Endothelial cell of umbilical vein (primary cell): ENCODE results near the gene ZRANB1. TPM values are rescaled to one million over a fixed set of nuclear protein-coding genes. Genes with fewer than 3 reads are reported as not detected.
"Not testable (repeated sequence)": the region's sequence is repeated elsewhere in the genome, so short reads cannot be mapped to it uniquely, and the experiment has no call there.

Experiments
- BruUV-seq: library from RNA; stranded (reverse); fragments of 400-500 nt; replicated peaks from 2 replicates; lab custom pipeline; 2021; lab: Mats Ljungman, UMichigan
- CTCF ChIA-PET: fragments of 300-600, 350-600 bp; sonication (Branson Sonifier 250); formaldehyde crosslinking; loops from one replicate; lab custom pipeline; 2021; ENCODE audit warnings: antibody characterized with exemption, inconsistent platforms; lab: Charles Lee
- POLR2A ChIA-PET: fragments of 300-600, 350-600 bp; sonication (Branson Sonifier 250); formaldehyde crosslinking; loops from one replicate; lab custom pipeline; 2021; ENCODE audit warnings: antibody characterized with exemption, inconsistent platforms; lab: Charles Lee
- DNase-seq: peaks from one replicate; pipeline ENCODE4 v3.0.0-alpha.2; 2011; ENCODE audit warnings: low read depth, low spot score
- FAIRE-seq: peaks from 2 replicates; lab custom pipeline; 2011; peaks lifted over from hg19 to GRCh38; lab: Jason Lieb, UNC
- H2AFZ ChIP-seq: 2 replicates; pipeline ENCODE4 v1.6.0; 2012; ENCODE audit warnings: low read depth, low read length, control low read depth, inconsistent platforms
- H3K27ac ChIP-seq: 2 replicates; pipeline ENCODE4 v1.5.1; 2011; ENCODE audit warnings: low read depth, mild to moderate bottlenecking, control low read depth, low read length, moderate library complexity; ENCODE audit not compliant: insufficient read depth
- H3K27me3 ChIP-seq, 2 experiments: 2 replicates each; pipeline versions ENCODE4 v1.6.0 to v1.6.1; 2011; ENCODE audit warnings: low read length in 2 of 2, mixed read lengths in 1 of 2; ENCODE audit not compliant: control insufficient read depth in 2 of 2, insufficient read depth in 2 of 2
- H3K36me3 ChIP-seq, 2 experiments: 2 replicates in 1 of 2; 3 replicates in 1 of 2; pipeline ENCODE4 v1.5.1; 2011; ENCODE audit warnings: low read length in 2 of 2, mild to moderate bottlenecking in 1 of 2, moderate library complexity in 1 of 2; ENCODE audit not compliant: control insufficient read depth in 2 of 2, insufficient read depth in 2 of 2; ENCODE audit errors: extremely low read depth in 1 of 2
- H3K4me1 ChIP-seq: 3 replicates; pipeline ENCODE4 v1.5.1; 2011; ENCODE audit warnings: mild to moderate bottlenecking, low read length; ENCODE audit not compliant: control insufficient read depth, insufficient read depth; ENCODE audit errors: extremely low read depth
- H3K4me2 ChIP-seq: 2 replicates; pipeline ENCODE4 v1.6.1; 2011; ENCODE audit warnings: low read length, control low read depth, mixed read lengths; ENCODE audit not compliant: insufficient read depth
- H3K4me3 ChIP-seq, 3 experiments: fragments of 200-600 bp in 1 of 3; sonication (generic), shearing (Covaris generic) in 1 of 3; replicated peaks in 1 of 3; 2 replicates each; pipeline ENCODE4 v1.5.1; 2011 to 2016; ENCODE audit warnings: control low read depth in 3 of 3, low read length in 3 of 3, mild to moderate bottlenecking in 2 of 3, inconsistent platforms in 1 of 3, low read depth in 1 of 3, moderate library complexity in 1 of 3; ENCODE audit not compliant: insufficient read depth in 1 of 3
- H3K79me2 ChIP-seq: 2 replicates; pipeline ENCODE4 v1.6.0; 2012; ENCODE audit warnings: low read length, inconsistent platforms; ENCODE audit not compliant: control insufficient read depth, insufficient read depth
- H3K9ac ChIP-seq: replicated peaks from 2 replicates; pipeline ENCODE3; 2011; ENCODE audit warnings: low read length, control low read depth; ENCODE audit not compliant: insufficient read depth; ENCODE audit errors: extremely low read depth
- H3K9me1 ChIP-seq: replicated peaks from 3 replicates; pipeline ENCODE4 v1.6.0; 2011; ENCODE audit warnings: mild to moderate bottlenecking, low read length; ENCODE audit not compliant: control insufficient read depth, insufficient read depth; ENCODE audit errors: extremely low read depth
- H3K9me3 ChIP-seq: replicated peaks from 2 replicates; pipeline ENCODE4 v1.5.1; 2012; ENCODE audit warnings: low read length, inconsistent platforms; ENCODE audit not compliant: control insufficient read depth, insufficient read depth
- H4K20me1 ChIP-seq: replicated peaks from 2 replicates; pipeline ENCODE3; 2011; ENCODE audit warnings: mild to moderate bottlenecking, low read length; ENCODE audit not compliant: control insufficient read depth, insufficient read depth; ENCODE audit errors: extremely low read depth
- CTCF ChIP-seq, 2 donors: IDR thresholded peaks; 1 replicate in 1 of 2; 2 replicates in 1 of 2; pipeline ENCODE4 v1.5.1; 2011; ENCODE audit warnings: low read length in 2 of 2, mild to moderate bottlenecking in 2 of 2, moderate library complexity in 2 of 2, control low read depth in 1 of 2, inconsistent platforms in 1 of 2, low read depth in 1 of 2; ENCODE audit not compliant: insufficient read depth in 1 of 2; ENCODE audit errors: extremely low read depth in 1 of 2
- EZH2 ChIP-seq: IDR thresholded peaks from 2 replicates; pipeline ENCODE4 v1.6.1; 2012; ENCODE audit warnings: borderline replicate concordance, low read depth, mild to moderate bottlenecking, moderate library complexity, low read length, inconsistent platforms; ENCODE audit not compliant: severe bottlenecking
- FOS ChIP-seq: IDR thresholded peaks from 2 replicates; pipeline ENCODE4 v1.6.1; 2011; ENCODE audit warnings: mild to moderate bottlenecking, low read length, moderate library complexity, borderline replicate concordance; ENCODE audit not compliant: insufficient read depth
- GATA2 ChIP-seq: IDR thresholded peaks from 2 replicates; pipeline ENCODE4 v1.7.0; 2011; ENCODE audit warnings: low read depth, mild to moderate bottlenecking, moderate library complexity, mixed read lengths, low read length; ENCODE audit not compliant: insufficient read length, insufficient read depth
- JUN ChIP-seq: IDR thresholded peaks from 2 replicates; pipeline ENCODE4 v1.6.1; 2011; ENCODE audit warnings: borderline replicate concordance, low read depth; ENCODE audit not compliant: insufficient read length, insufficient read depth
- MYC ChIP-seq: IDR thresholded peaks from one replicate; pipeline ENCODE4 v1.6.1; 2011; ENCODE audit warnings: mild to moderate bottlenecking, low read depth, low read length
- POLR2A ChIP-seq: IDR thresholded peaks from 2 replicates; pipeline ENCODE4 v1.6.1; 2012; ENCODE audit warnings: low read depth, mild to moderate bottlenecking, control low read depth, low read length
- POLR2AphosphoS5 ChIP-seq: IDR thresholded peaks from 2 replicates; pipeline ENCODE4 v1.6.1; 2012; ENCODE audit warnings: low read depth, mild to moderate bottlenecking, control low read depth, low read length, moderate library complexity; ENCODE audit not compliant: insufficient read depth
- dilution Hi-C: fragments of 300-500 bp; cut with MboI; formaldehyde crosslinking; loops from one replicate; pipeline ENCODE4 v1.15.0; 2019; ENCODE audit warnings: low sequenced_read_pairs; ENCODE audit not compliant: extremely low pct_ligation_motif_present
- intact Hi-C: fragments of 100-400 bp; cut with micrococcal nuclease; formaldehyde crosslinking; loops from one replicate; pipeline ENCODE4 v1.10.0; 2022
- polyA plus RNA-seq, 4 experiments: library from polyadenylated mRNA; depleted of rRNA in 3 of 4; stranded (reverse) in 3 of 4; unstranded in 1 of 4; fragments of >200 nt; gene quantifications; 2 replicates each; pipeline versions ENCODE4 v1.2.1 to v1.2.3, GENCODE V29; 2011 to 2012; ENCODE audit warnings: missing spikeins in 1 of 4
- total RNA-seq: library from RNA; stranded (reverse); gene quantifications from 2 replicates; pipeline ENCODE4 v1.2.3, GENCODE V29; 2021
- TF ChIP-seq, protein P1 (sequence below): IDR thresholded peaks from 2 replicates; pipeline ENCODE4 v1.6.1; 2011; ENCODE audit not compliant: insufficient read depth, insufficient read length

Gene ZRANB1
- total and polyA plus RNA-seq, 2 donors (not counting 3 experiments of a cell fraction or from before 2014, with no cell fraction given), result 6.2 to 17.7 TPM

DNA sequence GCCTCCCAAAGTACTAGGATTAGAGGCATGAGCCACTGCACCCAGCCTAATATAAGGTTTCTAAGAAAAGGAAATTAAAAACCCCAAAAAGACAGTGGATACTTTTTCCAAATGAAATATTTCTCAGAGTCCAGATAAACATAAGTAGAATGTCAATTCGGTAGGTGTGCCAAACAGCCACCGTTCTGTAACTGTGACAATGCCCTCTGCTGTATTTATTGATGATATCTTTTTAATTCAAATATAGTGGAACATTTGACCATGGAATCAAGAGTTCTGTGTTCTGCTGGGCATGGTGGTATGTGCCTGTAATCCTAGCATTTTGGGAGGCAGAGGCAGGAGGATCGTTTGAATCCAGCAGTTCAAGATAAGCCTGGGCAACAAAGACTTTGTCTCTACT lies 28.8 kb upstream of the ZRANB1 start:
- no peak overlapping the region for H3K9ac ChIP-seq
- BruUV-seq, result no TSS peak
- POLR2A ChIA-PET, result no interaction called here
- no peak for TF ChIP-seq EZH2
- no peak for TF ChIP-seq FOS
- TF ChIP-seq POLR2AphosphoS5, result no peak
- TF ChIP-seq, protein P1, sequence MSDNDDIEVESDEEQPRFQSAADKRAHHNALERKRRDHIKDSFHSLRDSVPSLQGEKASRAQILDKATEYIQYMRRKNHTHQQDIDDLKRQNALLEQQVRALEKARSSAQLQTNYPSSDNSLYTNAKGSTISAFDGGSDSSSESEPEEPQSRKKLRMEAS, result no peak
- no peak for TF ChIP-seq POLR2A
- TF ChIP-seq CTCF (IDR thresholded peaks at IDR 0.05; ENCODE audit: extremely low read depth in 1 of 2, insufficient read depth in 1 of 2, low read depth in 1 of 2, low read length in 2 of 2), result no peak
- TF ChIP-seq GATA2, result no peak
- TF ChIP-seq JUN, result no peak
- no peak for TF ChIP-seq MYC
- no peak for DNase-seq
- H3K36me3 ChIP-seq, result no peaks in the 10 kb centered on the region
- H3K9me1 ChIP-seq, result no peaks in the 10 kb centered on the region
- dilution Hi-C loops (no loop called here), intact Hi-C loops (no loop called here)
- no peaks in the 10 kb centered on the region for H3K27me3 ChIP-seq
- H3K4me1 ChIP-seq, result peaks cover 6% of the 10 kb centered on the region
- H4K20me1 ChIP-seq, result no peaks in the 10 kb centered on the region
- no peak overlapping the region for H3K27ac ChIP-seq
- FAIRE-seq, result no peak
- no peaks in the 10 kb centered on the region for H3K9me3 ChIP-seq
- CTCF ChIA-PET, result no interaction called here
- no peak overlapping the region for H2AFZ ChIP-seq
- H3K4me3 ChIP-seq, result no peak overlapping the region
- peaks cover 9% of the 10 kb centered on the region for H3K79me2 ChIP-seq
- no peak overlapping the region for H3K4me2 ChIP-seq

DNA sequence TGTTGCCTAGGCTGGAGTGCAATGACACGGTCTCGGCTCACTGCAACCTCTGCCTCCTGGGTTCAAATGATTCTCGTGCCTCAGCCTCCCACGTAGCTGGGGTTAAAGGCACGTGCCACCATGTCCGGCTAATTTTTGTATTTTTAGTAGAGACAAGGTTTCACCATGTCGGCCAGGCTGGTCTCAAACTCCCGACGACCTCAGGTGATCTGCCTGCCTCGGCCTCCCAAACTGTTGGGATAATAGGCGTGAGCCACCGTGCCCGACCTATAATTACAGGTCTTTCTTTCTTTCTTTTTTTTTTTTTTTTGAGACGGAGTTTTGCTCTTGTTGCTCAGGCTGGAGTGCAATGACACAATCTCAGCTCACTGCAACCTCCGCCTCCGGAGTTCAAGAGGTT lies 27.5 kb upstream of the ZRANB1 start:
- H3K9me1 ChIP-seq, dilution Hi-C loops, H3K27ac ChIP-seq, DNase-seq, BruUV-seq, H4K20me1 ChIP-seq, H3K27me3 ChIP-seq, H3K9me3 ChIP-seq, POLR2A ChIA-PET, CTCF ChIA-PET, H3K4me2 ChIP-seq, H3K9ac ChIP-seq, H3K4me3 ChIP-seq, H3K36me3 ChIP-seq, FAIRE-seq, H2AFZ ChIP-seq, intact Hi-C loops: not testable (repeated sequence)
- Histone ChIP-seq H3K79me2 (peaks cover 22% of the 10 kb centered on the region), H3K4me1 (peaks cover 16% of the 10 kb centered on the region)
